B cell (primary cell): ENCODE measurements around the gene TRERF1. TPM values are rescaled to one million over a fixed set of nuclear protein-coding genes. Genes with fewer than 3 reads are reported as not detected.

Source experiments
- ATAC-seq: fragments of 200-7000 bp; cut with Tn5 transposase; one replicate; pipeline ENCODE4 v1.10.0; 2021; ENCODE audit warnings: low read depth, mild to moderate bottlenecking, moderate number of reproducible peaks, moderate library complexity
- CTCF ChIA-PET: fragments of 350-600 bp; sonication (Branson Sonifier 250); formaldehyde crosslinking; loops from one replicate; lab custom pipeline; 2021; ENCODE audit warnings: antibody characterized with exemption, inconsistent platforms; lab: Charles Lee
- POLR2A ChIA-PET: fragments of 350-600 bp; sonication (Branson Sonifier 250); formaldehyde crosslinking; loops from one replicate; lab custom pipeline; 2021; ENCODE audit warnings: antibody characterized with exemption; lab: Charles Lee
- DNase-seq: peaks from one replicate; pipeline ENCODE4 v3.0.0; 2013
- H2AFZ ChIP-seq: 2 replicates; pipeline ENCODE4 v1.6.1; 2012; ENCODE audit warnings: mild to moderate bottlenecking, low read depth, low read length; ENCODE audit not compliant: insufficient read depth, poor library complexity, severe bottlenecking
- H3K27ac ChIP-seq, 2 donors: 1 replicate in 1 of 2; 2 replicates in 1 of 2; pipeline ENCODE4 v1.5.1; 2012 to 2013; ENCODE audit warnings: low read length in 2 of 2, mild to moderate bottlenecking in 2 of 2, moderate library complexity in 1 of 2
- H3K27me3 ChIP-seq, 4 experiments: fragments of 200-600 bp in 1 of 4; sonication (generic) in 1 of 4; replicated peaks in 1 of 4; 1 replicate in 2 of 4; 2 replicates in 2 of 4; pipeline versions ENCODE4 v1.6.1 to v1.7.0; 2013 to 2016; ENCODE audit warnings: low read length in 3 of 4, mild to moderate bottlenecking in 2 of 4, mixed read lengths in 1 of 4, moderate library complexity in 1 of 4; ENCODE audit not compliant: insufficient read depth in 4 of 4, control insufficient read depth in 3 of 4; ENCODE audit errors: control extremely low read depth in 1 of 4
- H3K36me3 ChIP-seq, 2 experiments: replicated peaks in 1 of 2; 1 replicate in 1 of 2; 2 replicates in 1 of 2; pipeline versions ENCODE4 v1.6.1 to v1.7.1; 2013; ENCODE audit warnings: low read length in 1 of 2; ENCODE audit not compliant: insufficient read depth in 2 of 2, control insufficient read depth in 1 of 2; ENCODE audit errors: control extremely low read depth in 1 of 2, extremely low read depth in 1 of 2
- H3K4me1 ChIP-seq, 2 donors: fragments of 200-600 bp in 1 of 2; sonication (generic) in 1 of 2; 1 replicate in 1 of 2; 2 replicates in 1 of 2; pipeline versions ENCODE4 v1.5.1 to v1.6.1; 2013 to 2017; ENCODE audit warnings: low read length in 2 of 2; ENCODE audit not compliant: control insufficient read depth in 2 of 2, insufficient read depth in 2 of 2
- H3K4me2 ChIP-seq: replicated peaks from 2 replicates; pipeline ENCODE3; 2012; ENCODE audit warnings: mild to moderate bottlenecking, low read depth, low read length; ENCODE audit not compliant: poor library complexity, severe bottlenecking
- H3K4me3 ChIP-seq, 5 experiments: fragments of 200-600 bp in 1 of 5; sonication (generic) in 1 of 5; 1 replicate in 3 of 5; 2 replicates in 2 of 5; pipeline versions ENCODE4 v1.5.1 to v1.7.0; 2011 to 2016; ENCODE audit warnings: low read length in 4 of 5, mild to moderate bottlenecking in 4 of 5, low read depth in 2 of 5, control low read depth in 1 of 5, moderate library complexity in 1 of 5; ENCODE audit not compliant: insufficient read depth in 1 of 5; ENCODE audit errors: control extremely low read depth in 1 of 5, extremely low read depth in 1 of 5
- H3K79me2 ChIP-seq: fragments of 200-600 bp; sonication (generic); one replicate; pipeline ENCODE4 v1.6.0; 2016; ENCODE audit warnings: low read length; ENCODE audit not compliant: control insufficient read depth, insufficient read depth
- H3K9ac ChIP-seq: fragments of 200-600 bp; sonication (generic); 2 replicates; pipeline ENCODE4 v1.6.1; 2017; ENCODE audit warnings: mild to moderate bottlenecking, low read length, moderate library complexity
- H3K9me3 ChIP-seq, 3 donors: one replicate each; pipeline versions ENCODE4 v1.6.1 to v1.7.1; 2013; ENCODE audit warnings: low read length in 2 of 3; ENCODE audit not compliant: control insufficient read depth in 2 of 3, insufficient read depth in 1 of 3; ENCODE audit errors: control extremely low read depth in 1 of 3
- H4K20me1 ChIP-seq: 2 replicates; pipeline ENCODE4 v1.6.0; 2012; ENCODE audit warnings: mild to moderate bottlenecking, low read length; ENCODE audit not compliant: insufficient read depth, control insufficient read depth, poor library complexity, severe bottlenecking
- H3K27ac Mint-ChIP-seq: one replicate; pipeline ENCODE4 v1.8.0; 2021; ENCODE audit warnings: mixed read lengths
- H3K27me3 Mint-ChIP-seq: one replicate; pipeline ENCODE4 v1.8.0; 2021; ENCODE audit warnings: mixed read lengths
- H3K4me1 Mint-ChIP-seq: one replicate; pipeline ENCODE4 v1.8.0; 2021; ENCODE audit warnings: mixed read lengths
- H3K4me3 Mint-ChIP-seq: one replicate; pipeline ENCODE4 v1.8.0; 2021; ENCODE audit warnings: mixed read lengths
- H3K9me3 Mint-ChIP-seq: one replicate; pipeline ENCODE4 v1.8.0; 2022; ENCODE audit warnings: mixed read lengths; ENCODE audit not compliant: insufficient read depth
- CTCF ChIP-seq: fragments of 200-600 bp; IDR thresholded peaks from one replicate; pipeline ENCODE4 v1.8.0; 2022; ENCODE audit warnings: antibody characterized with exemption, mild to moderate bottlenecking
- EZH2 ChIP-seq: IDR thresholded peaks from 2 replicates; pipeline ENCODE4 v1.6.1; 2012; ENCODE audit warnings: borderline replicate concordance, low read depth, mild to moderate bottlenecking, moderate library complexity, low read length; ENCODE audit not compliant: insufficient read depth, poor library complexity, severe bottlenecking
- WGBS: methylation state at CpG from one replicate; pipeline ENCODE4 v1.1.5; 2013; ENCODE audit warnings: missing lambda C conversion rate; ENCODE audit not compliant: insufficient coverage; 5-methylcytosine and 5-hydroxymethylcytosine counted together
- intact Hi-C: fragments of 100-400 bp; cut with micrococcal nuclease; formaldehyde crosslinking; loops from one replicate; pipeline ENCODE4 v1.10.0; 2022
- polyA plus RNA-seq: library from polyadenylated mRNA; depleted of rRNA; stranded (reverse); fragments of >200 nt; gene quantifications from 2 replicates; pipeline ENCODE4 v1.2.3, GENCODE V29; 2012
- total RNA-seq, 2 donors: library from RNA; stranded (reverse); fragments of 120-200 nt in 1 of 2; gene quantifications; 1 replicate in 1 of 2; 2 replicates in 1 of 2; pipeline versions ENCODE4 v1.2.3 to v1.2.4, GENCODE V29; 2013 to 2022

The TRERF1 gene
- total and polyA plus RNA-seq, 2 donors (not counting 1 experiment from before 2014, with no cell fraction given): 3.5 to 6.7 TPM

- CTCF ChIA-PET: no interaction called here
- no peak overlapping the region for H3K9ac ChIP-seq
- DNase-seq (no peak), ATAC-seq (no peak)
- intact Hi-C loops: no loop called here
- H2AFZ ChIP-seq: no peak overlapping the region
- WGBS: 100% methylated on average over 2 of the region's 5 CpGs
- no peak overlapping the region for H3K27ac Mint-ChIP-seq
- H3K27me3 ChIP-seq: no peaks in the 10 kb centered on the region
- no peak overlapping the region for H3K27ac ChIP-seq
- H3K4me1 Mint-ChIP-seq: peaks cover 17% of the 10 kb centered on the region
- H3K4me2 ChIP-seq: no peak overlapping the region
- H4K20me1 ChIP-seq: no peaks in the 10 kb centered on the region
- no peaks in the 10 kb centered on the region for H3K36me3 ChIP-seq
- POLR2A ChIA-PET: interaction anchor here (0.6 kb wide), 1 partner anchor 68 kb away, joined by 4 read pairs; no protein-coding TSS in a partner anchor
- no peak overlapping the region for H3K4me3 ChIP-seq
- TF ChIP-seq EZH2: no peak
- TF ChIP-seq CTCF: no peak
- peaks cover 3% of the 10 kb centered on the region for H3K9me3 Mint-ChIP-seq
- H3K27me3 Mint-ChIP-seq: no peaks in the 10 kb centered on the region
- H3K4me1 ChIP-seq: peaks cover 7 to 17% of the 10 kb centered on the region in 2 donors
- H3K9me3 ChIP-seq: peaks cover 0 to 4% (median 4%) of the 10 kb centered on the region in 3 donors
- H3K4me3 Mint-ChIP-seq: no peak overlapping the region
- H3K79me2 ChIP-seq: no peaks in the 10 kb centered on the region
Observed at GRCh38 chr6:42320762-42321161, 131.0 kb downstream of the TRERF1 start.

- H3K27me3 Mint-ChIP-seq: no peaks in the 10 kb centered on the region
- Histone ChIP-seq H3K9me3 (peaks cover 0 to 4% (median 0%) of the 10 kb centered on the region in 3 donors), H3K9ac (no peak overlapping the region), H3K27ac (no peak overlapping the region), H3K4me1 (peaks cover 7 to 18% of the 10 kb centered on the region in 2 donors), H3K36me3 (no peaks in the 10 kb centered on the region), H3K4me3 (no peak overlapping the region), H3K4me2 (no peak overlapping the region), H2AFZ (no peak overlapping the region), H3K27me3 (no peaks in the 10 kb centered on the region), H3K79me2 (no peaks in the 10 kb centered on the region), H4K20me1 (no peaks in the 10 kb centered on the region)
- CTCF ChIA-PET: no interaction called here
- ATAC-seq (no peak), DNase-seq (no peak)
- POLR2A ChIA-PET: interaction anchor here (0.6 kb wide), 1 partner anchor 14 kb away, joined by 3 read pairs; no protein-coding TSS in a partner anchor
- H3K4me3 Mint-ChIP-seq: no peak overlapping the region
- no peak for TF ChIP-seq CTCF
- TF ChIP-seq EZH2: no peak
- H3K9me3 Mint-ChIP-seq: no peaks in the 10 kb centered on the region
- H3K27ac Mint-ChIP-seq: no peak overlapping the region
- WGBS: no CpG with 5 or more reads among the region's 2 CpGs
- H3K4me1 Mint-ChIP-seq: peaks cover 19% of the 10 kb centered on the region
- intact Hi-C loops: no loop called here
Observed at GRCh38 chr6:42318480-42318879, 133.2 kb downstream of the TRERF1 start.
